GM12878 (cell line): Measurements from ENCODE around the gene TRAPPC12. TPM values are rescaled to one million over a fixed set of nuclear protein-coding genes. Genes with fewer than 3 reads are reported as not detected.

Experiments
- ATAC-seq: fragments of 200-7000 bp; cut with Tn5 transposase; 3 replicates; pipeline ENCODE4 v1.9.1; 2020; ENCODE audit warnings: mild to moderate bottlenecking, moderate library complexity
- BruUV-seq: library from RNA; stranded (reverse); fragments of 400-500 nt; replicated peaks from 2 replicates; lab custom pipeline; 2021; lab: Mats Ljungman, UMichigan
- CTCF ChIA-PET: fragments of 300-600 bp; sonication (Branson Sonifier 250); formaldehyde crosslinking; extraction: SDS; loops from one replicate; lab custom pipeline; 2021; ENCODE audit warnings: inconsistent platforms; lab: Yijun Ruan, JAX
- POLR2A ChIA-PET: fragments of 350-600 bp; formaldehyde crosslinking; extraction: SDS; loops from one replicate; lab custom pipeline; 2021; ENCODE audit warnings: inconsistent platforms; lab: Charles Lee
- RAD21 ChIA-PET: fragments of 300-600 bp; sonication (Branson Sonifier 250); formaldehyde crosslinking; loops from one replicate; lab custom pipeline; 2023; ENCODE audit warnings: antibody characterized with exemption; ENCODE audit not compliant: unreplicated experiment; lab: Charles Lee
- SMC1A ChIA-PET: fragments of 300-600 bp; sonication (Branson Sonifier 250); formaldehyde crosslinking; loops from one replicate; lab custom pipeline; 2023; ENCODE audit not compliant: unreplicated experiment, uncharacterized antibody; lab: Charles Lee
- DNase-seq: peaks from one replicate; pipeline ENCODE4 v3.0.0-alpha.2; 2011; ENCODE audit warnings: low read depth, low spot score
- FAIRE-seq: peaks from 3 replicates; lab custom pipeline; 2011; peaks lifted over from hg19 to GRCh38; lab: Jason Lieb, UNC
- H2AFZ ChIP-seq: 2 replicates; pipeline ENCODE4 v1.6.0; 2011; ENCODE audit warnings: low read depth, low read length, control low read depth; ENCODE audit not compliant: control insufficient read depth
- H3K27ac ChIP-seq: 2 replicates; pipeline ENCODE4 v1.5.1; 2011; ENCODE audit warnings: control low read depth; ENCODE audit not compliant: control insufficient read depth, insufficient read depth
- H3K27me3 ChIP-seq, 2 experiments: replicated peaks in 1 of 2; 2 replicates each; pipeline versions ENCODE4 v1.6.0 to v1.6.1; 2011; ENCODE audit warnings: low read length in 1 of 2; ENCODE audit not compliant: control insufficient read depth in 2 of 2, insufficient read depth in 2 of 2
- H3K36me3 ChIP-seq, 2 experiments: 2 replicates each; pipeline ENCODE4 v1.5.1; 2011; ENCODE audit warnings: low read length in 1 of 2; ENCODE audit not compliant: control insufficient read depth in 2 of 2, insufficient read depth in 2 of 2
- H3K4me1 ChIP-seq: 2 replicates; pipeline ENCODE4 v1.6.1; 2011; ENCODE audit warnings: mild to moderate bottlenecking, low read length, moderate library complexity, mixed read lengths; ENCODE audit not compliant: control insufficient read depth, insufficient read depth
- H3K4me2 ChIP-seq: 2 replicates; pipeline ENCODE4 v1.6.0; 2011; ENCODE audit warnings: control low read depth; ENCODE audit not compliant: control insufficient read depth, insufficient read depth
- H3K4me3 ChIP-seq: fragments of 200-600 bp; sonication (generic); 2 replicates; pipeline ENCODE4 v1.5.1; 2016
- H3K79me2 ChIP-seq: 2 replicates; pipeline ENCODE4 v1.6.0; 2011; ENCODE audit warnings: low read length; ENCODE audit not compliant: control insufficient read depth, insufficient read depth
- H3K9ac ChIP-seq: 2 replicates; pipeline ENCODE4 v1.8.0; 2011; ENCODE audit warnings: low read length, control low read depth, mixed read lengths; ENCODE audit not compliant: control insufficient read depth, insufficient read depth
- H3K9me3 ChIP-seq: replicated peaks from 3 replicates; pipeline ENCODE4 v1.5.1; 2011; ENCODE audit warnings: mild to moderate bottlenecking, low read length; ENCODE audit not compliant: control insufficient read depth, insufficient read depth
- H4K20me1 ChIP-seq: 2 replicates; pipeline ENCODE4 v1.6.0; 2011; ENCODE audit not compliant: control insufficient read depth, insufficient read depth
- EZH2 ChIP-seq: IDR thresholded peaks from 2 replicates; pipeline ENCODE4 v1.6.1; 2012; ENCODE audit warnings: low read depth, mild to moderate bottlenecking, control low read depth, inconsistent platforms, low read length, borderline replicate concordance; ENCODE audit not compliant: control insufficient read depth
- IRF4 ChIP-seq: IDR thresholded peaks from 2 replicates; pipeline ENCODE4 v1.6.1; 2011; ENCODE audit warnings: low read depth, low read length
- KAT2A ChIP-seq: conservative IDR thresholded peaks from 2 replicates; pipeline ENCODE4 v1.6.1; 2011; ENCODE audit warnings: low read depth, low read length; ENCODE audit not compliant: control insufficient read depth
- NKRF ChIP-seq: fragments of 450-650 bp; conservative IDR thresholded peaks from 2 replicates; pipeline ENCODE4 v1.6.1; 2017; ENCODE audit warnings: mild to moderate bottlenecking, moderate library complexity
- PML ChIP-seq: IDR thresholded peaks from 2 replicates; pipeline ENCODE4 v1.6.1; 2012; ENCODE audit warnings: low read length, inconsistent platforms
- TARDBP ChIP-seq: IDR thresholded peaks from 2 replicates; pipeline ENCODE4 v1.6.1; 2016; ENCODE audit warnings: borderline replicate concordance
- WGBS: methylation state at CpG from one replicate; pipeline ENCODE4 v1.1.6; 2016; ENCODE audit warnings: low lambda C conversion rate; ENCODE audit not compliant: insufficient replicate concordance, insufficient coverage; ENCODE audit errors: missing lambda C conversion rate; 5-methylcytosine and 5-hydroxymethylcytosine counted together
- in situ Hi-C: fragments of 300-500 bp; cut with MboI; formaldehyde crosslinking; loops from 9 replicates; pipeline ENCODE4 v1.14.3; 2018; ENCODE audit warnings: mixed read lengths
- intact Hi-C: fragments of 100-400 bp; cut with micrococcal nuclease; formaldehyde crosslinking; loops from one replicate; pipeline ENCODE4 v1.14.2; 2022; ENCODE audit not compliant: unreplicated experiment
- polyA plus RNA-seq, 11 experiments: library from polyadenylated mRNA; depleted of rRNA in 4 of 11; unstranded in 6 of 11; stranded (reverse) in 5 of 11; fragments of >200 nt; fragmentation: Nextera tagmentation in 4 of 11; fragmentation: Illumina TruSeq in 1 of 11; extraction: Ambion mirVana in 4 of 11; extraction: Trizol in 1 of 11; gene quantifications; 1 replicate in 1 of 11; 2 replicates in 10 of 11; pipeline versions ENCODE4 v1.2.1 to v1.2.3, GENCODE V29; 2011 to 2016; ENCODE audit warnings: inconsistent platforms in 2 of 11, missing spikeins in 2 of 11, low read depth in 1 of 11
- total RNA-seq, 4 experiments: library from RNA; depleted of rRNA in 3 of 4; stranded (reverse); fragments of >200 nt in 3 of 4; fragmentation: Illumina TruSeq in 1 of 4; extraction: Trizol in 1 of 4; gene quantifications; 2 replicates each; pipeline versions ENCODE4 v1.2.1 to v1.2.3, GENCODE V29; 2013 to 2021
- TF ChIP-seq, protein P1 (sequence below): IDR thresholded peaks from 2 replicates; pipeline ENCODE4 v1.6.1; 2012; ENCODE audit warnings: mild to moderate bottlenecking, low read depth, low read length
- TF ChIP-seq, protein P2 (sequence below): fragments of 450-650 bp; IDR thresholded peaks from 2 replicates; pipeline ENCODE4 v1.6.1; 2016; ENCODE audit warnings: mild to moderate bottlenecking

TRAPPC12 gene
- total and polyA plus RNA-seq, 10 of the 15 experiments (the other 5 are each of a cell fraction or from before 2014, with no cell fraction given): 8.6 to 77.1 (median 37.4) TPM

GRCh38 chr2:3343012-3343411, 36.5 kb upstream of the TRAPPC12 start:
- H3K27me3 ChIP-seq: no peaks in the 10 kb centered on the region
- peaks cover 7 to 10% of the 10 kb centered on the region in 2 experiments for H3K36me3 ChIP-seq
- no peaks in the 10 kb centered on the region for H3K4me1 ChIP-seq
- ATAC-seq (no peak), DNase-seq (no peak), FAIRE-seq (no peak)
- H3K9ac ChIP-seq: no peak overlapping the region
- no peaks in the 10 kb centered on the region for H3K79me2 ChIP-seq
- RAD21 ChIA-PET: no interaction called here
- SMC1A ChIA-PET: no interaction called here
- TF ChIP-seq PML (no peak), EZH2 (no peak)
- TF ChIP-seq, protein P1, sequence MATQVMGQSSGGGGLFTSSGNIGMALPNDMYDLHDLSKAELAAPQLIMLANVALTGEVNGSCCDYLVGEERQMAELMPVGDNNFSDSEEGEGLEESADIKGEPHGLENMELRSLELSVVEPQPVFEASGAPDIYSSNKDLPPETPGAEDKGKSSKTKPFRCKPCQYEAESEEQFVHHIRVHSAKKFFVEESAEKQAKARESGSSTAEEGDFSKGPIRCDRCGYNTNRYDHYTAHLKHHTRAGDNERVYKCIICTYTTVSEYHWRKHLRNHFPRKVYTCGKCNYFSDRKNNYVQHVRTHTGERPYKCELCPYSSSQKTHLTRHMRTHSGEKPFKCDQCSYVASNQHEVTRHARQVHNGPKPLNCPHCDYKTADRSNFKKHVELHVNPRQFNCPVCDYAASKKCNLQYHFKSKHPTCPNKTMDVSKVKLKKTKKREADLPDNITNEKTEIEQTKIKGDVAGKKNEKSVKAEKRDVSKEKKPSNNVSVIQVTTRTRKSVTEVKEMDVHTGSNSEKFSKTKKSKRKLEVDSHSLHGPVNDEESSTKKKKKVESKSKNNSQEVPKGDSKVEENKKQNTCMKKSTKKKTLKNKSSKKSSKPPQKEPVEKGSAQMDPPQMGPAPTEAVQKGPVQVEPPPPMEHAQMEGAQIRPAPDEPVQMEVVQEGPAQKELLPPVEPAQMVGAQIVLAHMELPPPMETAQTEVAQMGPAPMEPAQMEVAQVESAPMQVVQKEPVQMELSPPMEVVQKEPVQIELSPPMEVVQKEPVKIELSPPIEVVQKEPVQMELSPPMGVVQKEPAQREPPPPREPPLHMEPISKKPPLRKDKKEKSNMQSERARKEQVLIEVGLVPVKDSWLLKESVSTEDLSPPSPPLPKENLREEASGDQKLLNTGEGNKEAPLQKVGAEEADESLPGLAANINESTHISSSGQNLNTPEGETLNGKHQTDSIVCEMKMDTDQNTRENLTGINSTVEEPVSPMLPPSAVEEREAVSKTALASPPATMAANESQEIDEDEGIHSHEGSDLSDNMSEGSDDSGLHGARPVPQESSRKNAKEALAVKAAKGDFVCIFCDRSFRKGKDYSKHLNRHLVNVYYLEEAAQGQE: no peak
- in situ Hi-C loops: no loop called here
- BruUV-seq: no TSS peak
- H2AFZ ChIP-seq: no peak overlapping the region
- CTCF ChIA-PET: interaction anchor here (1.2 kb wide), 1 partner anchor 81 kb away, joined by 5 read pairs; no protein-coding TSS in a partner anchor
- POLR2A ChIA-PET: no interaction called here
- WGBS: over 99% methylated on average over 10 of the region's 11 CpGs
- intact Hi-C loops: no loop called here
- no peaks in the 10 kb centered on the region; the same call in 2 of the 3 replicates for H3K9me3 ChIP-seq
- H3K4me3 ChIP-seq: no peak overlapping the region
- H3K4me2 ChIP-seq: no peak overlapping the region
- no peak overlapping the region for H3K27ac ChIP-seq
- H4K20me1 ChIP-seq: no peaks in the 10 kb centered on the region

DNA sequence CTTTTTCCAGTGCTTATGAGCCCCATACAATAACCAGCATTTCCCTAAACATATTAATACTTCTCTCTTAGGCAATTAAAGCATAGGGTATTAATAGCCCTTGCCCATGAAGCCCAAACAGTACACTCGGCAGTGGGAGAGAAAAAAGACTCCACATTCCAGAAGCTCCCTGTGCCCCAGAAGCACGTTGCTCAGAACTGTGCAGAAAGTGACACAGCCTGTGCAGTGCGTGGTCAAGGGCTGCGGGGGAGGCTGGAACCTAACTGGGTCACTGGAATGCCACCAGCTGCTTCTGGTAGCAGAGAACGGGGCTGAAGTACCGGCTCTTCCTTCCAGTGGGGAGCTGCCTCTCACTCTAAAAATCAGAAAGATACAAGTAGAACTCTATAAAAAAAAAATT, 34.6 kb upstream of the TRAPPC12 start:
- H3K9ac ChIP-seq: no peak overlapping the region
- POLR2A ChIA-PET: no interaction called here
- intact Hi-C loops (no loop called here), in situ Hi-C loops (no loop called here)
- no peak overlapping the region for H2AFZ ChIP-seq
- no peak for DNase-seq
- H4K20me1 ChIP-seq: no peaks in the 10 kb centered on the region
- no peaks in the 10 kb centered on the region; the same call in 2 of the 3 replicates for H3K9me3 ChIP-seq
- SMC1A ChIA-PET: interaction anchor here (0.6 kb wide), 1 partner anchor 19 kb away, joined by 4 read pairs; no protein-coding TSS in a partner anchor
- no peak overlapping the region for H3K4me3 ChIP-seq
- CTCF ChIA-PET: no interaction called here
- no peak for FAIRE-seq
- WGBS: 85% methylated on average over 6 of the region's 6 CpGs
- no peaks in the 10 kb centered on the region for H3K4me1 ChIP-seq
- H3K27ac ChIP-seq: no peak overlapping the region
- no peak for ATAC-seq
- RAD21 ChIA-PET: no interaction called here
- no peaks in the 10 kb centered on the region for H3K27me3 ChIP-seq
- H3K4me2 ChIP-seq: no peak overlapping the region
- peaks cover 7 to 16% of the 10 kb centered on the region in 2 experiments for H3K36me3 ChIP-seq
- no peaks in the 10 kb centered on the region for H3K79me2 ChIP-seq
- no TSS peak for BruUV-seq
- no peak for TF ChIP-seq TARDBP
- no peak for TF ChIP-seq NKRF
- no peak for TF ChIP-seq KAT2A
- no peak for TF ChIP-seq IRF4
- TF ChIP-seq, protein P2, sequence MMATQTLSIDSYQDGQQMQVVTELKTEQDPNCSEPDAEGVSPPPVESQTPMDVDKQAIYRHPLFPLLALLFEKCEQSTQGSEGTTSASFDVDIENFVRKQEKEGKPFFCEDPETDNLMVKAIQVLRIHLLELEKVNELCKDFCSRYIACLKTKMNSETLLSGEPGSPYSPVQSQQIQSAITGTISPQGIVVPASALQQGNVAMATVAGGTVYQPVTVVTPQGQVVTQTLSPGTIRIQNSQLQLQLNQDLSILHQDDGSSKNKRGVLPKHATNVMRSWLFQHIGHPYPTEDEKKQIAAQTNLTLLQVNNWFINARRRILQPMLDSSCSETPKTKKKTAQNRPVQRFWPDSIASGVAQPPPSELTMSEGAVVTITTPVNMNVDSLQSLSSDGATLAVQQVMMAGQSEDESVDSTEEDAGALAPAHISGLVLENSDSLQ: no peak
